Activated CD8-positive, alpha-beta memory T cell treated with anti-CD3 and anti-CD28 coated beads, Interleukin-2, amount 50 U/mL, for 4 hours (primary cell): ENCODE measurements around the gene TRAF3.
A peak's percentile ranks its signal among the peaks of the same experiment; 100 is the strongest.

Experiments used
- DNase-seq: peaks from one replicate; pipeline ENCODE4 v3.0.0-alpha.2; 2020

Gene TRAF3, protein sequence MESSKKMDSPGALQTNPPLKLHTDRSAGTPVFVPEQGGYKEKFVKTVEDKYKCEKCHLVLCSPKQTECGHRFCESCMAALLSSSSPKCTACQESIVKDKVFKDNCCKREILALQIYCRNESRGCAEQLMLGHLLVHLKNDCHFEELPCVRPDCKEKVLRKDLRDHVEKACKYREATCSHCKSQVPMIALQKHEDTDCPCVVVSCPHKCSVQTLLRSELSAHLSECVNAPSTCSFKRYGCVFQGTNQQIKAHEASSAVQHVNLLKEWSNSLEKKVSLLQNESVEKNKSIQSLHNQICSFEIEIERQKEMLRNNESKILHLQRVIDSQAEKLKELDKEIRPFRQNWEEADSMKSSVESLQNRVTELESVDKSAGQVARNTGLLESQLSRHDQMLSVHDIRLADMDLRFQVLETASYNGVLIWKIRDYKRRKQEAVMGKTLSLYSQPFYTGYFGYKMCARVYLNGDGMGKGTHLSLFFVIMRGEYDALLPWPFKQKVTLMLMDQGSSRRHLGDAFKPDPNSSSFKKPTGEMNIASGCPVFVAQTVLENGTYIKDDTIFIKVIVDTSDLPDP

GRCh38 chr14:102776761-102777710 is at the start of gene TRAF3:
Gene TRAF3 (plus strand): TSS chr14:102777449. CDS start chr14:102870202, 92,753 bp downstream.
- DNase-seq: peak; percentile 89

DNA sequence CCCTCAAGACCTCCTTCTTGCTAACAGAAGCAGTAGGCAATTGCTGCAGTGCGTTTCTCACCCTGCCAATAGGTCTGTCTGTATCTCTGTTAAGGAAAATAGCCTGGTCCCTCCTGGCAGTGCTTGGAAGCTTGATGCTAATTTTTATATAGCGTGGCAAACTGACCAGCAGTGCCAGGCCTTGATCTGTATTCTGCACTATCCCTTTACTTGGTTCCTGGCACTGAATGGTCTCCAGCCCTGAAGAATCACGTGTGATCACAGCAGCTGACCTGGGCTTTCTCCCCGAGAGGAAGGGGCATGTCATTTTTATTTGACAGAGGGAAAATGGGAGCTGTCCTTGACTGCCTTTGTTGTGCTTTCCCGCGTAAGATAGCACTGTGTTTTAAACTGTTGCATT is 48.7 kb upstream of the TRAF3 start:
- DNase-seq: no peak

GRCh38 chr14:102729268-102729667 is 48.0 kb upstream of the TRAF3 start:
- DNase-seq: no peak

- no peak for DNase-seq
Measured at GRCh38 chr14:102729825-102730224, 47.4 kb upstream of the TRAF3 start.

DNA sequence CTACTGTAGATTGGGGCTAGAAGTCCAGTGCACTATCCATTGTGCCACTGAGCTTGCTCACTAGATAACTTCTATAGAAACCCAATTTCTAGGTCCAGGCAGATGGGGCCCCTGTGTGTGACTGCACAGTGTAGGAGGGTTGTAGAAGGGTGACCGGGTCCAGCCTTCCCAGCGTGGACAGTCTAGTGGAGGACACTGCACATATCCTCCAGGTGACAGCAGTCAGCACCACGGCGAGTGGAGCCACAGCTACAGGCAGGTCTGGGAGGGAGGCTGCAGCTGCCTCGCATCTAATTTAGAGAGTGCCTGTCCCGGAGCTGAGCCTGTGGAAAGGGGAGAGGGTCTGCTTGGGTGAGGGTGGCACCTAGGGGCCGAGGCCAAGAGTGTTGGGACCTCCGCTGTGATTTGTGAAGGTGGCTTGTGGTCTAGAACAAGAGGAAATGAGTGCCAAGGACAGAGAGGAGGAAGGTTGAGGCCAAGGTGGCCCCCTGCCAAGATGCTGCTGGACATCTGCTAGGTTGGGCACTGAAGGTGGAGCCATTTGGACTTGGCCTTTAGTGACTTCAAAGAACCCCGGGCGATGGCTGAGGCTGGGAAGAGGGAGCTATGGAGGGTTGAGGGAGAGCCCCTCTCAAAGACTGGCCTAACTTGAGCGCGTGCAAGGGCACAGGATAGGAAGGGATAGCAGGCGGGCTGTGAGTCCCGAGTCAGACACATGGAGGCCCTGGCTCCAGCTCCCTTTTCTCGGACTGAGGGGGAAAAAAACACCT is 46.0 kb upstream of the TRAF3 start:
- DNase-seq: no peak

DNA sequence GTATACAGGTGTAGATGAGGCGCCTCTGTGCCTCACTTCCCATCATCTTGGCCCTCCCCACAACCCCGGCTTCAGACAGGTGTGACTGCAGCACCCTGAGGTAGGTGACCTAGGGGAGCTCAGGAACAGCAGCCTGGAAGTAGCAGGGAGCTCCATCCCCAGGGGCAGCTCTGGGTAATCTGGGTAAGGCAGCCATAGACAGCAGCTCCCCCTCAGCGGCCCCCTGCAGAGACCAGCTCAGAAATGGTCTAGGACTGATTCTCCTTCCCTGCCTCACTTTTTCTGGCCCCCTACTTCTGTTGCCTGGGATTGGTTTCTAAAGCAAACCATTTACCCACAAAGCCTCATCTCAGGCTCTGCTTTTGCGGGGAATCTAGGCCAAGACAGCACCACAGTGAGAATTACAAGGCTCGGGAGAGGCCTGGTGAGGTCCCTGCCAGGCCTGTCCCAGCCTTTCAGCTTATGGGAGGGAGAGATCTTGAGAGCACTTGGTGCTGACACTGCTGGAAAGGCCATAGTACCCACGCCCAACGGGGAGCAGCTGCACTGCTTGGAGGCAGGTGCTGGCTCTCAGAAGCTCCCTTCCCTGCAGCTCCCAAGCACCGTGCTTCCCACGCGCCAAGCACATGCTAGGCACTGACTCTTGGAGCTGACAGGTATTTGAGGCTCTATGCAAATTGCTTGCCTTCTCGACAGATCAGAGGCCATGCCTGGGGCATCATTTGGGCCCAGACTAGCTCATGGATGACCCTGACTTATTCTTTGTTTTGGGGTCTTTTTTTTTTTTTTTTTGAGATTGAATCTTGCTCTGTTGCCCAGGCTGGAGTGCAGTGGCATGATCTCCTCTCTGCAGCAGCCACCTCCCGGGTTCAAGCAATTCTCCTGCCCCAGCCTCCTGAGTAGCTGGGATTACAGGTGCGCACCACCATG is 45.1 kb upstream of the TRAF3 start:
- no peak for DNase-seq

GRCh38 chr14:102732924-102733323 is 44.3 kb upstream of the TRAF3 start:
- no peak for DNase-seq

DNA sequence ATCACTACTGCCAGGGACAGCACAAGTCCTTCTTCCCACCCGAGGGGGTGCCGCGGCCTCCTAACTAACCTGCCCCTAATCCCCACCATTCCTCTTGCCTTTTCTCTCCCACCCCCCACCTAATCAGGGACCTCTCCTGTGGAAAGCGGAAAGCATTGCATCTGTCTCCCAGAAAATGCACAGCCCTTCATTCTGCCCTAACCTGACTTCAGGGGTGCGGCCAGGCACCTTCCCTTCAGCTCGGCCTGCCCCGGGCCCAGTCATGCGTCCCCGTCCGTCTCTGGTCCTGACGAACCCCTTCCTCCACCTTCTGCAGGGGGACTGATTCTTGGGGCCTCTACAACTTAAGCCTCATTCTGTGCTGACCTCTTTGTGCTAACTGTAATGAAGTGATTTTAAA is 43.9 kb upstream of the TRAF3 start:
- no peak for DNase-seq

- no peak for DNase-seq
Measured at GRCh38 chr14:102734436-102734835, 42.8 kb upstream of the TRAF3 start.

DNA sequence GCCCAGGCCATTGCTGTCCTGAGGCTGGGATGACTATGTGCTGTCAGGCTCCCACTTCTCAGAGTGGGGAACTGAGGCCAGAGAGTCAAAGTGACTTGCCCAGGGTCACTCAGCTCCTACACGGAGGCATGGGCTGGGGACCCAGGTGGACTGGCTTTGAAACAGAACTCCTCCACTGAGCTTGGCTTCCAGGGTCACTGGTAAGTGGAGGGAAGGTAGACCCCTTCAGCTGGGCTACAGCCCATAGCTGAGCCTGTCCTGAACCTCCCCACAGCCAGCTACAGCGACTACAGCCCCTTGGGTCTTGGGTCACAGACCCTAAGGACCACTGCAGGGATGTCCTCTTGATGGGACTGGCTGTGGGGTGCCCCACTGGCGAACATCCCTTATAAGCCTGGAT is 40.3 kb upstream of the TRAF3 start:
- no peak for DNase-seq

DNA sequence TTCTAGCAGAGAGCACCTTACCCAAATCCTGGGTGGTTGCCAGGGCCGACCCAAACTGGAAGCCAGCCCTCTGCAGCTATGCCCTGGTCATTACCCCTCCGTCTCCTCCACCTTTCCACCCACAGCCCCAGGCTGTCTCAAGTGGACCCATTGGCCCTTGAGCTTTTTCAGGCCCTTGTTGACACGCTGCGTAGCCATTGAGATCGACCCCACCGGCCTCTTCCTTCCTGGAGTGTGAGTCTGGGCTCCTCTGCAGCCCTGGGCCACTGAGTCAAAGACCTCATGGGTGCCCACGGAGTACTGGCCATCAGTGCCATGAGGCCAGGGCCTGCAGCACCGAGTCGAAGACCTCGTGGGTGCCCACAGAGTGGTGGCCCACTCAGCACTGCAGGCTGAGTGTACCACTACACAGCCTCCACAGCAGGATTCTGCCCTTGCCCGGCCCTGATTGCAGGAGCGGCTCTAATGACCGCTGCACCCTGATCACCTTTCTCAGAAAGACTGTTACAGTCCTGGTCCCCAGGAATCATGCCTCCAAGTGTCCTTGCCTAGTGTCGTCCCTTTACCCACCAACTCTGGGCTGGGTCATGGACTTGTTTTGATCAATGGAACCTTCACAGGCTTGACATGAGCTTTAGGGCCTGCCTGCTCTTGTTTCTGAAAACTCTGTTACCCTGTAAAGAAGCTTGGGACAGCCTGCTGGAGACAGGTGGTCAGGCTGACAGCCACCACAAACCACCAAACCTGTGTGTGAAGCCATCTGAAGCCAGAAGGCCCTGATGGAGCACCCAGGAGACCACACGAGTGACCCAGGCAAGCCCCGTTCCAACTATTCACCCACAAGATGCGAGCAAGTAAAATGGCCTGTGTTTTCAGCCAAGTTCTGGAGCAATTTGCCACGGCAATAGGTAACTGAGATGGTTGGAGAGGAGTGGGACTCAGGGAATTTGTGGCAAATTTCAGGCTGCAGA is 39.6 kb upstream of the TRAF3 start:
- no peak for DNase-seq

GRCh38 chr14:102738373-102739189 is 38.7 kb upstream of the TRAF3 start:
- no peak for DNase-seq

- no peak for DNase-seq
Measured at GRCh38 chr14:102739190-102739469, 38.1 kb upstream of the TRAF3 start.

DNA sequence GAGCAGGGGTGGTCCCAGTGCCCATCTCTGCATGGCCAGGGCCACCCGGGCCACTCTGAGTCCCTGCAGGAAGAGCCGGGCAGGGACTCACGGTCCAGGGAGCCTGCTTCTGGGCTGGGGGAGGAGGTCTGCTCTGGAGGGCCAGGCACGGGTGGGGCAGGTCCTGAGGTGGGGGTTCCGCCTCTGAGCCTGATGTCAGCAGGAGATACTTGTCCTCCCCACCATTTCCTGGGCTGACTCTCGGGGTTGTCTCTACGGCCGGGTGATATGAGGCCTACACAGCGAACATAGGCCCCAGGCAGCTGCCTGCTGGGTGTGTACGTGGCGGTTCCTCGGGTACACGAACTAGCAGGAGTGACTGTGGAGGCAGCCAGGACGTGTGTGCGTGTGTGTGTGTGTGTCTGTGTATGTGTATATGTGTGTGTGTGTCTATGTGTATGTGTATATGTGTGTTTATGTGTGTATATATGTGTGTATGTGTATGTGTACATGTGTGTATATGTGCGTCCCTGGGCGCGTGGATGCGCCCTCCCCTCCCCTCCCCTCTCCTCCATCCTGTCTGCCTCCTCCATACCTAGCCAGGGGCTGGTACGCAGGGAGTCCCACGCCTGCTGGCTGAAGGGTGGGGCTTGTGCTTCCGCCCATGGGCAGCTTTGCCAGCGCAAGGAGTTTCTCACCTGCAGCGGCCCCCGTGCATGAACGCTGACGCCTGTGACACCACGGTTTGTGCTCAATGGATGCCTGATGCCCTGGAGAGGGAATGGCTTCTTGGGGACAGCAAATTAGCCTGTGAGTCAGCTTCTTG is 30.4 kb upstream of the TRAF3 start:
- no peak for DNase-seq

GRCh38 chr14:102748806-102749205 is 28.4 kb upstream of the TRAF3 start:
- DNase-seq: no peak

DNA sequence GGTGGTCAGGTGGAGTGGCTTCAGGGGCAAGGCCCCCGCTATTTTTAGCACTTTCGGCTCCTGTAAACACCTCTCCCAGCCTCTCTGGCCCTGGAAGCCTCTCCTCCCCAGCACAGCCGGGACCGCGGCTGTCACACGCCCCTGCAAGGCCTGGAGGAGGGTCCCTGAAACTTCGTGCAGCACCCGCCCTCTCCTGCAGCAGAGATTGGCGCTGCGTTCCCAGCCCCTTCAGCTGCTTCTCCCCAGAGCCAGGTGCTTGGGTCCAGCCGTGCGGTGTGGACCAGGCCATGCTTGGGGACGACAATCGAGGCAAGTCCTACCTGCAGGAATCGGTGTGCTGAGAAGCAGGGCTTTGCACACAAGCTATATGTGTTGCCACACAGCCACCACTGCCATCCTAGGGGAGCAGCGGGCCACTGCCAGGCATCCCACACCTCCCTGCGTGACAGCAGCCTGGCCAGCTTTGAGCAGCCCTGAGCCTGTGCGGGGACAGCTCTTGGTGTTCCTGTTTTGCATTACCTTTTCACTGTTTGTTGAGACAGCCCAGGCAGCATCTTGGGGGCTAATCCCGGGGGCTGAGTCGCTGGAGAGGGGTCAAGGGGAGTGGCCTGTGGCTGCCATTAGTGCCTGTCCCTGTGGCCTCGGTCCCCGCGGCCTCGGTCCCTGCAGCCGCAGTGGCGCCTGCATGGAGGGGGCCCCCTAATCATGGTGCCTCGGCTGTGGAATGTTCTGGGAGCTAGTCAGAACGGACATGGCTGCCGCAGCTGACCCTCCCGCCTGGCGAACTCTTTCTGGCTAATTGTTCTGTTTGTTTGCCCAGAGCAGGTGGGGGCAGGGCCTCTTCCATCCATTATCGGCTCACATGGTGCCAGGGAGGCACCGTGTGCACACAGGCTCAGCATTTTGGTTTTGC is 27.6 kb upstream of the TRAF3 start:
- DNase-seq: no peak

DNA sequence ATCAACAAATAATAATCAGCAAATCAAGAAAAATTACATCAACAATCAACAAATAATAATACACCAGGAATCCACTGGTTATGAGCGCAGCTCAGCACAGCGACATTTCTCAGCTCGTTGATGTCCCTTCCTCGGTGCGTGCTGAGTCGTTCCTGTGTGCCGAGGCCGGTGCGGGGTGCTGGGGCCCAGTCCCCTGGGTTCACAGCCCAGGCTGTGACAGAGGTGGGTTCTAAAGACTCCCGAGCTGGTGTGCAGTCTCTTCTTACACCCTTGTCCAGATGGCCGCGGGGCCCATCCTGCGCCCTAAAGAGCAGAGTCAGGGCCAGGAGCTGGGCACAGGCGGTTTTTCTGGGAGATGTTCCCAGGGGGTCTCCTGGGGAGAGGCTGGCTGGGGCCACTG is 26.9 kb upstream of the TRAF3 start:
- DNase-seq: no peak

DNA sequence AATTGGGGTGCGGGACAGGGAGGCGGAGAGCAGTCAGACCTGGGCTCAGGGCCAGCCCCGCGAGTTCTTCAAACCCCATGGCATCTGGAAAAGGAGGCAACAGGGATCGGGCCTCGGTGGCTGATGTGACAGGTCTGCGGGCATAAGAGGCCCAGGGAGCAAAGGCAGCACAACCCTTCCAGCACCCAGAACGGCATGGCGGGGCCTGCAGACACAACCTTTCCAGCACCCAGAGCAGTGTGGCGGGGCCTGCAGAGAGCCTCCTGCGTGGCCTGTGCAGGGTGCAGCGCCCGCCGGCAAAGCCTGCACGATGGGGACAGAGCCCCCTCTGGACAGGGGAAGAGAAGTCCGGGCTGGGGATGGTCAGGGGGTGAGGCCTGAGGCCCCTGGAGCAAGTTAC is 26.2 kb upstream of the TRAF3 start:
- no peak for DNase-seq
